ENCODE measurements around the gene HS6ST2.

HS6ST2 gene

GRCh38 chrX:132822634-132823012 lies 135.8 kb downstream of the HS6ST2 start:
- peak overlapping the region; percentile 98 for H2AFZ ChIP-seq (ENCODE audit: low read length)
- H3K27ac ChIP-seq (ENCODE audit: low read length): peak overlapping the region; percentile 55; the same call in 1 of the 2 replicates
- no peaks in the 10 kb centered on the region for H4K20me1 ChIP-seq (ENCODE audit: insufficient read depth, low read length)
- H3K9me2 ChIP-seq (replicated peaks; ENCODE audit: insufficient read depth, low read length): no peaks in the 10 kb centered on the region
- peak overlapping the region; percentile 63 for H3K4me2 ChIP-seq (ENCODE audit: low read depth, low read length)
- no peaks in the 10 kb centered on the region for H3K9me3 ChIP-seq (replicated peaks; ENCODE audit: insufficient read depth, low read length)
- 0 out of 2 replicates have a peak overlapping the region, but pooled peaks have one; percentile 27 for H3K4me3 ChIP-seq (ENCODE audit: low read length)
- peaks cover 14% of the 10 kb centered on the region for H3K4me1 ChIP-seq (ENCODE audit: low read length)
- no peaks in the 10 kb centered on the region for H3K36me3 ChIP-seq (replicated peaks; ENCODE audit: insufficient read depth, low read length)
- H3K79me2 ChIP-seq (ENCODE audit: low read length): no peaks in the 10 kb centered on the region
- peak; percentile 56 for DNase-seq
- no peaks in the 10 kb centered on the region for H3F3A ChIP-seq (ENCODE audit: insufficient read depth, low read length)
- TF ChIP-seq EZH2phosphoT487 (IDR thresholded peaks at IDR 0.05; ENCODE audit: low read length) (no peak), EZH2 (optimal IDR thresholded peaks at IDR 0.05; ENCODE audit: low read depth, low read length) (no peak), CTCF (IDR thresholded peaks at IDR 0.05; ENCODE audit: low read length) (no peak)
- peak overlapping the region; percentile 18; the same call in 1 of the 2 replicates for H3K9ac ChIP-seq (ENCODE audit: low read length)
- no peaks in the 10 kb centered on the region for H3K27me3 ChIP-seq (replicated peaks; ENCODE audit: insufficient read depth, low read length)

GRCh38 chrX:132821974-132822633 lies 136.3 kb downstream of the HS6ST2 start:
- Histone ChIP-seq H3K27ac (ENCODE audit: low read length) (peak overlapping the region; percentile 55; the same call in 1 of the 2 replicates), H2AFZ (ENCODE audit: low read length) (peak overlapping the region; percentile 98), H3K36me3 (replicated peaks; ENCODE audit: insufficient read depth, low read length) (no peaks in the 10 kb centered on the region), H3K9me2 (replicated peaks; ENCODE audit: insufficient read depth, low read length) (no peaks in the 10 kb centered on the region), H3K4me1 (ENCODE audit: low read length) (peaks cover 14% of the 10 kb centered on the region), H3K4me3 (ENCODE audit: low read length) (0 out of 2 replicates have a peak overlapping the region, but pooled peaks have one; percentile 27), H3K4me2 (ENCODE audit: low read depth, low read length) (peak overlapping the region; percentile 63), H3K27me3 (replicated peaks; ENCODE audit: insufficient read depth, low read length) (no peaks in the 10 kb centered on the region), H3F3A (ENCODE audit: insufficient read depth, low read length) (no peaks in the 10 kb centered on the region), H3K79me2 (ENCODE audit: low read length) (no peaks in the 10 kb centered on the region), H3K9me3 (replicated peaks; ENCODE audit: insufficient read depth, low read length) (no peaks in the 10 kb centered on the region), H3K9ac (ENCODE audit: low read length) (0 out of 2 replicates have a peak overlapping the region, but pooled peaks have one; percentile 18), H4K20me1 (ENCODE audit: insufficient read depth, low read length) (no peaks in the 10 kb centered on the region)
- no peak for DNase-seq
- no peak for TF ChIP-seq CTCF (IDR thresholded peaks at IDR 0.05; ENCODE audit: low read length)
- TF ChIP-seq EZH2phosphoT487 (IDR thresholded peaks at IDR 0.05; ENCODE audit: low read length): no peak
- TF ChIP-seq EZH2 (optimal IDR thresholded peaks at IDR 0.05; ENCODE audit: low read depth, low read length): no peak

DNA sequence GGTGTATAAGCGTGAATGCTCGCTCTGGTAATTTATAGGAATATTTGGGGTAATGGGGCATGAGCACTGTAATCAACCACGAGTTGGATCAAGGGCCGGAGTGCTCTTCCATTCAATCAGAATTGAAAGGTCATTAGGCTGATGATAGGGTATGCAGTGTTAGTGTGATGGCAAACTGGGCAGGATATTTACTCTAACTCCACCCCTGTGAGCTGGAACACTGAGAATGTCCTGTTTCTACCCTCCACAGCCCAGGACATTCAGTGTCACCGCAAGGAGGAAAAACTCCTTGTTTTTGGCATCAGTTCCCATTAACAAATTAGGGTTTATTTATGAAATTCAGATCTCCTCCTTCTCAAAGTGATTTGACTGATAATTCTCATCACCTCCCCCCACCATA lies 137.8 kb downstream of the HS6ST2 start:
- no peaks in the 10 kb centered on the region for H3K27me3 ChIP-seq (replicated peaks; ENCODE audit: insufficient read depth, low read length)
- H3K9me2 ChIP-seq (replicated peaks; ENCODE audit: insufficient read depth, low read length): no peaks in the 10 kb centered on the region
- no peaks in the 10 kb centered on the region for H4K20me1 ChIP-seq (ENCODE audit: insufficient read depth, low read length)
- H3K9me3 ChIP-seq (replicated peaks; ENCODE audit: insufficient read depth, low read length): no peaks in the 10 kb centered on the region
- H3K4me3 ChIP-seq (ENCODE audit: low read length): no peak overlapping the region
- no peak overlapping the region for H3K4me2 ChIP-seq (ENCODE audit: low read depth, low read length)
- H3K4me1 ChIP-seq (ENCODE audit: low read length): peaks cover 14% of the 10 kb centered on the region
- no peak overlapping the region for H3K9ac ChIP-seq (ENCODE audit: low read length)
- no peaks in the 10 kb centered on the region for H3K79me2 ChIP-seq (ENCODE audit: low read length)
- no peak for DNase-seq
- no peak overlapping the region for H2AFZ ChIP-seq (ENCODE audit: low read length)
- no peaks in the 10 kb centered on the region for H3K36me3 ChIP-seq (replicated peaks; ENCODE audit: insufficient read depth, low read length)
- H3F3A ChIP-seq (ENCODE audit: insufficient read depth, low read length): no peaks in the 10 kb centered on the region
- no peak for TF ChIP-seq CTCF (IDR thresholded peaks at IDR 0.05; ENCODE audit: low read length)
- no peak for TF ChIP-seq EZH2 (optimal IDR thresholded peaks at IDR 0.05; ENCODE audit: low read depth, low read length)
- H3K27ac ChIP-seq (ENCODE audit: low read length): no peak overlapping the region

Measured in MM.1S (cell line).